GM23338 (cell line): ENCODE results near the gene NTM.

Source experiments
- CREB1 ChIP-seq: fragments of 250-450 bp; sonication (Bioruptor Pico); IDR thresholded peaks from 2 replicates; pipeline ENCODE4 v1.5.0; 2020; ENCODE audit warnings: low read depth, mild to moderate bottlenecking, moderate library complexity
- CTCF ChIP-seq, 2 experiments: fragments of 200-600 bp in 1 of 2; sonication (generic) in 1 of 2; conservative IDR thresholded peaks; 2 replicates each; pipeline versions ENCODE4 v1.5.1 to v1.6.1; 2016 to 2017; ENCODE audit warnings: antibody characterized with exemption in 2 of 2, low read depth in 2 of 2, mild to moderate bottlenecking in 2 of 2, moderate library complexity in 1 of 2
- ETS1 ChIP-seq: IDR thresholded peaks from 2 replicates; pipeline ENCODE4 v1.6.1; 2016; ENCODE audit warnings: antibody characterized with exemption
- EZH2 ChIP-seq: fragments of 200-600 bp; sonication (generic); IDR thresholded peaks from one replicate; pipeline ENCODE4 v1.8.0; 2017; ENCODE audit warnings: antibody characterized with exemption, mild to moderate bottlenecking, low read depth; ENCODE audit not compliant: unreplicated experiment
- EZH2phosphoT487 ChIP-seq: fragments of 200-600 bp; sonication (generic); IDR thresholded peaks from one replicate; pipeline ENCODE4 v1.8.1; 2018; ENCODE audit warnings: antibody characterized with exemption; ENCODE audit not compliant: unreplicated experiment
- JUNB ChIP-seq: IDR thresholded peaks from one replicate; pipeline ENCODE4 v1.6.1; 2016; ENCODE audit warnings: antibody characterized with exemption; ENCODE audit not compliant: unreplicated experiment
- POLR2AphosphoS5 ChIP-seq: IDR thresholded peaks from 2 replicates; pipeline ENCODE4 v1.6.1; 2016; ENCODE audit warnings: antibody characterized with exemption, low read depth
- REST ChIP-seq: IDR thresholded peaks from one replicate; pipeline ENCODE4 v1.6.1; 2018; ENCODE audit warnings: antibody characterized with exemption; ENCODE audit not compliant: unreplicated experiment
- ZNF114 ChIP-seq: fragments of 250-450 bp; sonication (Bioruptor Pico); IDR thresholded peaks from 2 replicates; pipeline ENCODE4 v1.5.0; 2020; ENCODE audit warnings: mild to moderate bottlenecking, moderate library complexity
- ZNF462 ChIP-seq: fragments of 250-450 bp; sonication (Bioruptor Pico); IDR thresholded peaks from 2 replicates; pipeline ENCODE4 v1.5.0; 2020; ENCODE audit warnings: mild to moderate bottlenecking, moderate library complexity

GRCh38 chr11:131763193-131763890, 392.9 kb downstream of the NTM start:
- TF ChIP-seq ZNF462 (CRISPR knock-in tag), result no peak
- TF ChIP-seq EZH2, result no peak
- TF ChIP-seq POLR2AphosphoS5, result no peak
- no peak for TF ChIP-seq EZH2phosphoT487
- TF ChIP-seq CTCF (conservative IDR thresholded peaks at IDR 0.05; ENCODE audit: low read depth in 2 of 2), result no peak
- TF ChIP-seq REST, result no peak
- no peak for TF ChIP-seq ETS1
- no peak for TF ChIP-seq JUNB
- no peak for TF ChIP-seq CREB1
- no peak for TF ChIP-seq ZNF114
